Sigmoid colon (tissue), 3 donors: ENCODE data around the gene FGFRL1.

Experiments used
- CTCF ChIP-seq, 4 experiments: fragments of 450-650 bp in 3 of 4; fragments of 200-600 bp in 1 of 4; IDR thresholded peaks; one replicate each; pipeline ENCODE4 v1.5.1; 2016 to 2019; ENCODE audit warnings: antibody characterized with exemption in 4 of 4, mild to moderate bottlenecking in 3 of 4, moderate library complexity in 2 of 4
- POLR2A ChIP-seq, 2 donors: fragments of 450-650 bp; IDR thresholded peaks; one replicate each; pipeline ENCODE4 v1.6.1; 2016; ENCODE audit warnings: antibody characterized with exemption in 2 of 2, mild to moderate bottlenecking in 2 of 2, moderate library complexity in 2 of 2

- no peak for TF ChIP-seq CTCF (IDR thresholded peaks at IDR 0.05)
- TF ChIP-seq POLR2A (IDR thresholded peaks at IDR 0.05): no peak
Observed at GRCh38 chr4:987624-988513, 23.6 kb upstream of the FGFRL1 start.
